GM06990 (cell line): ENCODE results near the gene TNIK.

Experiments used
- DNase-seq: peaks from one replicate; pipeline ENCODE4 v3.0.0-alpha.2; 2011; ENCODE audit not compliant: insufficient read length; ENCODE audit errors: extremely low read depth
- H3K27me3 ChIP-seq: replicated peaks from 2 replicates; pipeline ENCODE4 v1.6.0; 2011; ENCODE audit warnings: low read length; ENCODE audit not compliant: control insufficient read depth, insufficient read depth
- H3K36me3 ChIP-seq: 2 replicates; pipeline ENCODE4 v1.5.1; 2011; ENCODE audit warnings: low read length; ENCODE audit not compliant: control insufficient read depth, insufficient read depth
- H3K4me3 ChIP-seq: replicated peaks from 2 replicates; pipeline ENCODE4 v1.5.1; 2011; ENCODE audit warnings: low read depth, mild to moderate bottlenecking, control low read depth, low read length
- TF ChIP-seq, protein P1 (sequence below): IDR thresholded peaks from 2 replicates; pipeline ENCODE4 v1.5.1; 2011; ENCODE audit warnings: low read length, control low read depth, mild to moderate bottlenecking, inconsistent platforms; ENCODE audit not compliant: insufficient read depth, poor library complexity, severe bottlenecking

The TNIK gene

DNA sequence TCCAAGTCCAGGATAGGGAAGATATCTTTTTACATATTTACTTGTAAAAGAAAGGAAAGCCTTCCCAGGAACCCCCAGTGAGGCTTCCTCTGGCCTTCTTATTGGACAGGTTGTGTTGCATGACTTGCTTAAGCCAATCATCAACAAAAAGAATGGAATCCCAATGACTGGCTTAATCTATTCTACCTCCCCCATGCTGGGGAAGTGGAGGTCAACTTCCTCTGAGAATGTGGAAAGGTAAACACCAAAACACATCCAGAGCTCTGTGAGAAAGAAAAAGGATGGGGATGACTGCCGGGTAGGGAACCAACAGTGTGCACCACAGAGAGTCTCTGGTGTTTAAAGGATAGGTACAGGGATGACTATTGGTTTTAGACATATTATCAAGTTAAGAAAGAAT is 25.1 kb downstream of the TNIK start:
- Histone ChIP-seq H3K36me3 (peaks cover 2% of the 10 kb centered on the region), H3K4me3 (no peak overlapping the region), H3K27me3 (no peaks in the 10 kb centered on the region)
- no peak for DNase-seq
- TF ChIP-seq, protein P1, sequence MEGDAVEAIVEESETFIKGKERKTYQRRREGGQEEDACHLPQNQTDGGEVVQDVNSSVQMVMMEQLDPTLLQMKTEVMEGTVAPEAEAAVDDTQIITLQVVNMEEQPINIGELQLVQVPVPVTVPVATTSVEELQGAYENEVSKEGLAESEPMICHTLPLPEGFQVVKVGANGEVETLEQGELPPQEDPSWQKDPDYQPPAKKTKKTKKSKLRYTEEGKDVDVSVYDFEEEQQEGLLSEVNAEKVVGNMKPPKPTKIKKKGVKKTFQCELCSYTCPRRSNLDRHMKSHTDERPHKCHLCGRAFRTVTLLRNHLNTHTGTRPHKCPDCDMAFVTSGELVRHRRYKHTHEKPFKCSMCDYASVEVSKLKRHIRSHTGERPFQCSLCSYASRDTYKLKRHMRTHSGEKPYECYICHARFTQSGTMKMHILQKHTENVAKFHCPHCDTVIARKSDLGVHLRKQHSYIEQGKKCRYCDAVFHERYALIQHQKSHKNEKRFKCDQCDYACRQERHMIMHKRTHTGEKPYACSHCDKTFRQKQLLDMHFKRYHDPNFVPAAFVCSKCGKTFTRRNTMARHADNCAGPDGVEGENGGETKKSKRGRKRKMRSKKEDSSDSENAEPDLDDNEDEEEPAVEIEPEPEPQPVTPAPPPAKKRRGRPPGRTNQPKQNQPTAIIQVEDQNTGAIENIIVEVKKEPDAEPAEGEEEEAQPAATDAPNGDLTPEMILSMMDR: no peak

DNA sequence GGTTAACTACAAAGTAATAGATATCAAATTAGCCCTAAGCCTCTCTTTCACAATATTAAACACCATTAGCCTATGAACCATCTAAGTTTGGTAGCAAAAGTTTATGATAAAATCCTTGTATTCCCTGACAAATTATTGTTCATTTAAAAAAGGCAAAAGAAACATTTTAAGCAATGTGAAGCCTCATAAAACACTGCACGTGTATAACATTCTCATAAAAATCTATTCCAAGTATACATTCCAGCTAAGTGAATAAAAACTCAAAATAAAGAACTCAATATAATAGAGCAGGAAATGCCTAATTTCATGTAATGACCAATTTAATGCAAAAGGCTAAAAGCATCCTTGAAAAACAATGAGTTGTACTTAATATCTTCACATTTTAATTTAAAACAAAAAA is 27.7 kb downstream of the TNIK start:
- Histone ChIP-seq H3K4me3 (no peak overlapping the region), H3K36me3 (peaks cover 2% of the 10 kb centered on the region; the same call in 1 of the 2 replicates), H3K27me3 (no peaks in the 10 kb centered on the region)
- TF ChIP-seq, protein P1: no peak
- DNase-seq: no peak

DNA sequence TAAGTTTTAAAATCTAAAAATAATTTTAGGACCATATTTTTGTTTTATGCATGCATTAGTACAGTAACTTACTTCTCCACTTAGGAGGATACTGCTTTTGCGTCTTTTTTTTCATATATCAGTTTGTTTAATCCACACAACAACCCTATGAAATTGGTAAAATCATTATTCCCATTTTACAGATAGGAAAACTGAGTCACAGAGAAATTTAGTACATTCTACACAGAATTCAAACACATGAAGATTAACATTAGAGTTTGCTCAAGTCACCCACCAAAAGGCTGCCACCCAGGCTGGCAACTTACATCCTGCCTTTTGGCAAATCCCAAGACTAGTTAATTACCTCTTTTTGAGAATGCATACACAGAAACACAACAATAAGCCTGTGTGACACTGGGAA is 28.7 kb downstream of the TNIK start:
- no peaks in the 10 kb centered on the region for H3K36me3 ChIP-seq
- no peaks in the 10 kb centered on the region for H3K27me3 ChIP-seq
- TF ChIP-seq, protein P1: no peak
- no peak overlapping the region for H3K4me3 ChIP-seq
- no peak for DNase-seq

DNA sequence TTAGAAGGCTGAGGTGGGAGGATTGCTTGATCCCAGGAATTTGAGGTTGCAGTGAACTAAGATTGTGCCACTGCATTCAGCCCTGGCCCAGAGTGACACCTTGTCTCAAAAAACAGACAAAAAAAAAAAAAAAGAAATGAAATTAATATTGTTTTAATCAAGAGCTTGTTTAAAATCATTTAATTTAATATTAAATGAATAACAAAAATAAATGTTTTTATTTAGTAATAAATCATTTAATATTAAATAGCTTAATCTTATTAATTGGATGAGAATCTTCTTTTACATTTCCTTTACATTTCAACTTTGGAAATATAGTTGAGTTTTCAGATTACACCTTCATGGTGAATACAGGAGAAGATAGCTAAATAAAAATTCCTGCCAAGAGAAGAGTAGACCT is 29.7 kb downstream of the TNIK start:
- no peak overlapping the region for H3K4me3 ChIP-seq
- H3K36me3 ChIP-seq: no peaks in the 10 kb centered on the region
- TF ChIP-seq, protein P1: no peak
- DNase-seq: no peak
- no peaks in the 10 kb centered on the region for H3K27me3 ChIP-seq

DNA sequence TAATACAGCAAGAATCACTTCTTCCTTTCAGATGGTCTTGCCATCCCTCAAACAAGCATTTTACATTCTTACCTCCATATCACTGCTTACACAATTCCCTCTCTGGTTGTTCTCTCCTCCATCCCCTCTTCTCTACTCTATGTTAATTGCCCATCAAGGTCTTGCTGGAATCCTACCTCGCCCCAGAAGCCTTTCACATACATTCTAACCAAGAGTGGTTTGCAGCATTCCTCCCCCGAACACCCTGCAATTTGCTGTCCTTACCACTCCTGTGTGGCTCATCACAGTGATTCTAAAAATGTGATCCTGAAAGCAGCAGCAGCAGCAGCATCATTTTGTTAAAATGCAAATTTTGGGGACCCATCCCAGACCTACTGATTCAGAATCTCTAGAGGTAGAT is 30.6 kb downstream of the TNIK start:
- TF ChIP-seq, protein P1: no peak
- H3K36me3 ChIP-seq: no peaks in the 10 kb centered on the region
- no peaks in the 10 kb centered on the region for H3K27me3 ChIP-seq
- no peak overlapping the region for H3K4me3 ChIP-seq
- no peak for DNase-seq

DNA sequence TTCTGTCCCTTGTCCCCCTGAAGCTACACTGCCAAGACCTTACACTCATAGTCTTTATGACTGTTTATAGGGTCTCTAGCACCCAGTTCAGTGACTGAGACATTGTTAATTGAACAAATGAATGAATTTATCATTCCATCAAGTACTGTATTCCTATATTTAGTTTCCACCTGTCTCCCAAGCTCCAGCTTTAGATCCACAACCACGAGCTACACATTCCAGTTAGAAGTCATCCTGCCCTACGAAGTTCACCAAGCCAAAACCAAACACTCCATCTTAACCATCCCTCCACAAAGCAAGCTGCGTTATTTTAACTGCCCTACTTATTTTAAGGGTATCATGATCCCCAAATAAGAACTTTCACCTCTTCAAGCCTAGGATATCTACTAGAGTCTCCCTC is 31.3 kb downstream of the TNIK start:
- Histone ChIP-seq H3K27me3 (no peaks in the 10 kb centered on the region), H3K36me3 (no peaks in the 10 kb centered on the region), H3K4me3 (no peak overlapping the region)
- TF ChIP-seq, protein P1: no peak
- no peak for DNase-seq
